ENCODE measurements around the gene HDAC11.
A peak's percentile ranks its signal among the peaks of the same experiment; 100 is the strongest.

The HDAC11 gene

DNA sequence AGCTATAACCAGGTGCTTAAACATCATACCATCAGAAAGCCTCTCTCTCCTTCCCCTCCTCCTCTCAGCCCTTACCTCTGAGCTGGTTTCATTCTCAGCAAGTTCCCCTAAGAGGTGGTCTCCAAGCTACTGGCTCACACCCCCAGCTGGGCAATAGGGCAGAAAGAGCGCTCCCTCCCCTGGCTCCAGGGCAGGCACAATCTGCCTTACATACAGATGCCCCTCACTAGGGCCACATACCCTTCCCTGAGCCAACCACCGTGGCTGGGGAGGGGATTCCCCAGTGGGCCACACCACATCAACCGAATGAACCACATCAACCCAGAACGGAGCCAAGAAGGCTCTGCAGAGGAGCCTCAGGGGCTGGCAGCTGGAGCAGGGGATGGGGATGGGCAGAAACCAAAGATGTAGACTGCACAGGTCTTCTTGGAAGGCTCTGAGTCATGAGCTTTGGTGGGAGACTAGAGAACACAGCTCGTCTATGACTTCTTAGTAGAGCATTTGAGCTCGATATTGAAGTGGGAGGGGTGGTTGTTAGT, 64.3 kb downstream of the HDAC11 start:
- DNase-seq: no peak

- no peak for DNase-seq
Measured at GRCh38 chr3:13544951-13545651, 65.0 kb downstream of the HDAC11 start.

GRCh38 chr3:13545952-13546454, 65.9 kb downstream of the HDAC11 start:
- no peak for DNase-seq

DNA sequence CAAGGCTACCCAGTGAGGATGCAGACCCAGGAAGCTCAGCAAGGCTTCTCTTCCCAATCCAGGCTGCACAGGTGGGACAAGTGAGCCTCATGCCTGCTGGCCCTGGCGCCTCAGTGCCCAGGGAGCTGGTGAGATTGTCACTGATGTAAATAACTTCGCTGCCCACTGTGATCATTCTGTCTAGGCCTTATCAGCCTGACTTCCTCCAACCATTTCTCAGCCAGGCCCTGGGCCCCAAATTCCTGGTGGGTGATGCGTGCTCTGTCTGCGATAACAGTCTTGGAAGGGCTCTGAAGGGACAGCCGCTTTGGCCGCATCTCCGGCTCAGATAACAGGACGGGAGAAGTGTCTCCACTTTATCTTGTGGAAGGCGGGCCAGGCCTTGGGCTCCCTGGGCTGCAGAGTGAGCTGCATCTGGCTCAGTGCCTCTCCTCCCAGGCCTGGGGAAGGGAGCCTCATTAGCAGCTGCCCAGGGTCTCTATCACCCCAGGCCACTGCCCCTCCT, 66.6 kb downstream of the HDAC11 start:
- DNase-seq: no peak

- DNase-seq: no peak
Measured at GRCh38 chr3:13547591-13548371, 67.7 kb downstream of the HDAC11 start.

DNA sequence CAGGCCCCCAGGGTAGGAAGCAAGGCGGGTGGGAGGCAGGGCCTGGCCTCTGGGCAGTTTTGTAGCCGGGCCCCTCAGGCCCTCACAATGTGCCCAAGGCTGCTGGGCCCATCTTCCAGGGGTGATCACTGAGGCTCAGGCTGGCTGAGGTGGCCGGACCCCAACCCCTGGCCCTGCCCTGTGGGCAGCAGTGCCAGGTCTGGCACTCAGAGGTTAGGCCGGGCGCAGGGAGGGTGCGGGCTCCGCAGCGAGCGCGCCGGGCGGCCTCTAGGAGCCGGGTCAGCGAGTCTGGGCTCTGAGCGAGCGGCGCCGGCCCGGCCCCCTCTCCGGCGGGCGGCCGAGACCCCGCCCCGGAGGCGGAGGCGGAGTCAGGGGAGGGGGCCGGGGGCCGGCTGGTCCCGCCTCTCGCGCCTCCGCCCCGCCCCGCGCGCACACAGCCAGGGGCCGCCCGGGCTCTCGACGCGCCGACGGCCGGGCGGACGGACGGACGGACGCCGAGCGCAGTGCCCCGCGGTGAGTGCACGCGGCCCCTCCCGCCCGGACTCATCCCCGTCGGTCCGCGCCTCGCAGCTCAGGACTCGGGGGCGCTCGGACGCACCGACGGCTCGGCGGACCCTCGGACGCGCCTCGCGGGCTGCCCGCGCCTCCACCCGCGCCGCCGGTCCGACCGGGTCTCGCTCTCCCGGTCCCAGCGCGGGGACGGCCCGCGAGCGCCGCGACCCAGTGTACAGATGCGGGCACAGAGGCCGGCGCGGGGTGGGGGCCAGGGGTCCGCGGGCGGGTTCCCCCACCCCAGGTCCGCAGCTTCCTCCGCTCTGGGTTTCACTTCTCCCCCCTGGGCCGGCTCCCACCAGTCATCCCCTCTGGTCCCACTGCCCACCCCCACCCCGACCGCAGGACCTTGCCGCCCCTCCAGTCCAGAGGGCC, 68.9 kb downstream of the HDAC11 start, which contains the start of gene FBLN2:
TSS of gene FBLN2 (plus strand) at position 430 of the 927 bp plus-strand sequence. CDS start 21,231 bp downstream, outside the sequence.
- DNase-seq: peak in 3 of 4 experiments; percentile 10 to 49 (median 39)

DNA sequence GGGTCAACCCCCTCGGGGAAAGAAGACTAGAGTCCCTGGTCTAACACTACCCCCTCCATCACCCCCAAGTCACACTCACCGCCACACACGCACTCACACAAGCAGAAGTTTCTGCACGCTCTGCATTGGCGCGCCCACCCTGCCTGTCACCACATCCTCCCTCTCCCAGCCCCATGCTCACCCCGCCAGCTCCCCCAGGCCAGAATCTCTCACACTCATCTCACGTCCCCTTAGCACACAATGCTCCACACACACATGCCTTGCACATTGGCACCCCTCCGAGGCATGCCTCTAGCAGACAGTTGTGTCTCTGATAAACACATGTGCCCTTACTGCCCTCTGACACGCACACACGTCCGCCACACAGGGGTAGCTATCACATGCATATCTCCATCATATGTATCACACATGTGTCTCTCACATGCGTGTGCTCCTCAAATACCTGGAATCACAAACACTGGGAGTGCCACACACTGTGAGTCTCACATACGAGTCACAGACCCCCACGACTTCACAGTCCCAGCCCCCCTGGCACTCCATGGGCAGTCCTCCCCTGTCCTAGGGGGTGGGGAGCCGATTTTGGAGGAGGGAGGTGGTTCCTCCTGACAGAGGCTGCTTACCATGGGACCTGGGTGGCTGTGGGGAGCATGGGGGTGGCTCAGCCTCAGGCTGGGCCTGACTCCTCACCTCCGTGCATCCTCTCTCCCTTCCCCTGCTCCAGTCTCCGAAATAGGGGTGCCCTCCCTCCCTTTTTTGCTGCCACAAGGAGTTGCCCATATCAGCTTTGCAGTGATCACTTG, 69.7 kb downstream of the HDAC11 start:
- DNase-seq: peak in 1 of 4 experiments; percentile 3

DNA sequence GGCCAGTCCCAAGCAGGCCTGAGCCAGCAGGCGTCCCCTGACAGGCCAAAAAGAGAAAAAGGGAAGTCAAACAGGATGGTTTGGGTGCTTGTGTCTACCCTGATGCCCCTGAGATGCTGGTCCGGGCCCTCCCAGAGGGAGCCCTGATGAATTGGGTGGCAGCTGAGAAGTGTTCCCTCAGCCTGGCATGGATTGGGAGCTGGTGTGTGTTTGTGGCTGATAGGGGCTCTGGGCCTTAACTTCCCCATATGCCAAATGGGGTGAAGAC, 70.3 kb downstream of the HDAC11 start:
- DNase-seq: peak in 2 of 4 experiments; percentile 25 to 29

DNA sequence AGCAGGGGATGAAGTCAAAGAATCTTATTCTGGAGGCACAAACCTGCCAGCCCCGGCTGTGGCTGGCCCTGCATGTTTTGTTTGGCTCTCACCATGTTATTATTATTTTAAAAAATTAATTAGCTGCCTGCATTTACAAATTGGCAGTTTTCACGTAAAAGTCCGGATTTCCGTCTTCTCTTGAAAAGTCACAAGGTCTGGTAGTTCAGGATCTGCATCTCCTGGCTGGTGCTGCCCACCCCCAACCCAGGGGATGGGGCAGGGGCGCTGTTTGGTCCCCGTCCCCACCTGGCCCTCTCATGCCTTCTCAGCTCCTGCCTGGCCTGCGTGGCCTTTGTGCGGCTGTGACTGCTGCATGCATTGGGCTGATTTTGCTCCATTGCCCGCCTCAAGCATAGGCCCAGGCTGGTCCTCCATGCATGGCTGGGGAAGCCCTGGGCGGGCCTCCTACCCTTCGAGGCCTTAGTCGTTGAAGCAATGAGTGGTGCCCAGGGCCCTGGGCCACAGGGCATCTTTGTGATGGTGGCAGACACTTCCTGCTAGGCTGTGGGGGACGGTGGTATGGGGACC, 70.8 kb downstream of the HDAC11 start:
- no peak for DNase-seq

- no peak for DNase-seq
Measured at GRCh38 chr3:13552857-13553652, 72.9 kb downstream of the HDAC11 start.

GRCh38 chr3:13553686-13554085, 73.6 kb downstream of the HDAC11 start:
- DNase-seq: no peak

DNA sequence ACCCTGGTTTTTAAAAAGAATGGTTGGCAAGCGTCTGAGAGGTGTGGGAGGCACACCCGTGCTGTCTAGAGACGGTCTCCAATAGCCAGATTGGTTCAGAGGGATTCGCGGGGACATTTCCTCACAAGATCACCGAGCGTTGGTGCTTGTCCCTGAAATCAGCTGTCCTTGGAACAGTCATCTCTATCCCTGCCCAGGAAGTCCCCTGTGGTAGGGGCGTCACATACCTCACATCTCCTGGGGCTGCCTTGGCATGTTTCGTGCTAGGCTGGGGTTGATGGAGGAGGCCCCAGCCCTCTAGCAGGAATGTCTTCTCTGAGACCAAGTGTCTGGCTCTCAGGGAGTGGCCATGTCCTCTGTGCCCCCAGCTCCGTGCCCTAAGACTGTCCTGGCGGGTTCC, 75.6 kb downstream of the HDAC11 start:
- DNase-seq: no peak
